Common myeloid progenitor, CD34-positive (primary cell): ENCODE results near the gene PDCD11. TPM values are rescaled to one million over a fixed set of nuclear protein-coding genes. Genes with fewer than 3 reads are reported as not detected.
"Not testable (repeated sequence)": the region's sequence is repeated elsewhere in the genome, so short reads cannot be mapped to it uniquely, and the experiment has no call there.

Experiments used
- CTCF ChIA-PET: fragments of 350-600 bp; sonication (Branson Sonifier 250); formaldehyde crosslinking; loops from one replicate; lab custom pipeline; 2021; ENCODE audit warnings: antibody characterized with exemption; lab: Charles Lee
- POLR2A ChIA-PET: fragments of 350-600 bp; sonication (Branson Sonifier 250); formaldehyde crosslinking; loops from one replicate; lab custom pipeline; 2021; ENCODE audit warnings: antibody characterized with exemption; lab: Charles Lee
- DNase-seq, 3 donors: peaks; one replicate each; pipeline versions ENCODE4 v3.0.0 to v3.0.0-alpha.2; 2013
- H3K27ac ChIP-seq, 2 experiments: 1 replicate in 1 of 2; 2 replicates in 1 of 2; pipeline ENCODE4 v1.7.0; 2013; ENCODE audit warnings: inconsistent platforms in 2 of 2, low read length in 2 of 2, mild to moderate bottlenecking in 2 of 2, low read depth in 1 of 2, moderate library complexity in 1 of 2; ENCODE audit not compliant: severe bottlenecking in 2 of 2, insufficient read depth in 1 of 2, poor library complexity in 1 of 2
- H3K27me3 ChIP-seq, 5 experiments: replicated peaks in 2 of 5; 1 replicate in 3 of 5; 2 replicates in 2 of 5; pipeline versions ENCODE4 v1.6.1 to v1.7.0; 2013; ENCODE audit warnings: low read length in 4 of 5, mild to moderate bottlenecking in 2 of 5, moderate library complexity in 2 of 5, inconsistent platforms in 1 of 5; ENCODE audit not compliant: insufficient read depth in 5 of 5, control insufficient read depth in 4 of 5
- H3K36me3 ChIP-seq, 4 experiments: 1 replicate in 2 of 4; 2 replicates in 2 of 4; pipeline versions ENCODE4 v1.6.1 to v1.7.0; 2013; ENCODE audit warnings: low read length in 3 of 4, control low read depth in 1 of 4, mild to moderate bottlenecking in 1 of 4; ENCODE audit not compliant: control insufficient read depth in 4 of 4, insufficient read depth in 4 of 4
- H3K4me1 ChIP-seq, 4 experiments: 1 replicate in 3 of 4; 2 replicates in 1 of 4; pipeline versions ENCODE4 v1.6.1 to v1.7.1; 2013; ENCODE audit warnings: low read length in 3 of 4, mild to moderate bottlenecking in 3 of 4, control low read depth in 1 of 4, inconsistent platforms in 1 of 4, moderate library complexity in 1 of 4; ENCODE audit not compliant: control insufficient read depth in 4 of 4, insufficient read depth in 4 of 4; ENCODE audit errors: control extremely low read depth in 1 of 4
- H3K4me3 ChIP-seq, 7 experiments: 1 replicate in 4 of 7; 2 replicates in 3 of 7; pipeline versions ENCODE4 v1.5.1 to v1.7.0; 2013; ENCODE audit warnings: mild to moderate bottlenecking in 7 of 7, low read length in 6 of 7, moderate library complexity in 6 of 7, inconsistent platforms in 2 of 7, low read depth in 2 of 7, control low read depth in 1 of 7; ENCODE audit not compliant: insufficient read depth in 4 of 7, control insufficient read depth in 1 of 7; ENCODE audit errors: extremely low read depth in 1 of 7
- H3K9me3 ChIP-seq, 5 experiments: 1 replicate in 4 of 5; 2 replicates in 1 of 5; pipeline versions ENCODE4 v1.6.1 to v1.7.1; 2013; ENCODE audit warnings: low read length in 4 of 5, mild to moderate bottlenecking in 2 of 5, inconsistent platforms in 1 of 5, low read depth in 1 of 5, moderate library complexity in 1 of 5; ENCODE audit not compliant: control insufficient read depth in 4 of 5, insufficient read depth in 2 of 5; ENCODE audit errors: control extremely low read depth in 1 of 5
- WGBS: methylation state at CpG from one replicate; pipeline ENCODE4 v1.1.5; 2013; ENCODE audit not compliant: insufficient coverage; 5-methylcytosine and 5-hydroxymethylcytosine counted together
- polyA plus RNA-seq: library from polyadenylated mRNA; unstranded; fragments of 120-200 nt; gene quantifications from one replicate; pipeline ENCODE4 v1.2.1, GENCODE V29; 2013

PDCD11 gene
- 27.9 TPM for polyA plus RNA-seq

- Histone ChIP-seq H3K4me1 (peaks cover 11 to 36% (median 26%) of the 10 kb centered on the region in 4 experiments), H3K27me3 (no peaks in the 10 kb centered on the region), H3K4me3 (peak within 1 kb of the TSS; percentile 50 to 97 (median 90)), H3K27ac (peak within 1 kb of the TSS; percentile 78 to 92), H3K36me3 (peaks cover 8 to 40% (median 30%) of the 10 kb centered on the region in 4 experiments), H3K9me3 (no peaks in the 10 kb centered on the region)
- ChIA-PET POLR2A (interaction anchor here (0.6 to 1.0 kb wide), 4 partner anchors 27 to 277 kb away, joined by 3 read pairs; no protein-coding TSS in a partner anchor), CTCF (interaction anchor here (0.9 to 1.7 kb wide), 4 partner anchors 11 to 28 kb away, joined by 3 to 5 read pairs (median 3); no protein-coding TSS in a partner anchor)
- peak; percentile 98 to 99 (median 98) for DNase-seq
- 0% methylated on average over 54 of the region's 56 CpGs for WGBS
Observed at GRCh38 chr10:103396067-103396788, at the start of gene PDCD11, which contains the start of gene ATP5MK. Gene PDCD11 (plus strand): TSS chr10:103396626. CDS start chr10:103398427, 1,801 bp downstream. Gene ATP5MK (minus strand): TSS chr10:103396475. CDS start chr10:103392457, 4,018 bp downstream.

- Histone ChIP-seq H3K27me3 (no peaks in the 10 kb centered on the region), H3K9me3 (no peaks in the 10 kb centered on the region), H3K4me3 (peak overlapping the region; percentile 64 to 84 (median 77)), H3K36me3 (peaks cover 2 to 21% (median 12%) of the 10 kb centered on the region in 4 experiments), H3K4me1 (peaks cover 0 to 10% (median 6%) of the 10 kb centered on the region in 4 experiments), H3K27ac (peak overlapping the region; percentile 54 to 66)
- WGBS, result 59% methylated on average over 10 of the region's 16 CpGs
- CTCF ChIA-PET, result interaction anchor here (0.6 to 1.8 kb wide), 2 partner anchors 16 to 106 kb away, joined by 3 to 6 read pairs; no protein-coding TSS in a partner anchor
- no peak for DNase-seq
- POLR2A ChIA-PET, result interaction anchor here (1.3 kb wide), 1 partner anchor 18 kb away, joined by 4 read pairs; the partner anchor contains the start of gene TAF5
Observed at GRCh38 chr10:103350175-103350516, 46.3 kb upstream of the PDCD11 start.

- Histone ChIP-seq H3K9me3 (no peaks in the 10 kb centered on the region), H3K4me3 (peak within 1 kb of the TSS; percentile 64 to 84 (median 77)), H3K4me1 (peaks cover 0 to 10% (median 6%) of the 10 kb centered on the region in 4 experiments), H3K27ac (peak within 1 kb of the TSS; percentile 54 to 66), H3K36me3 (peaks cover under 1 to 15% (median 8%) of the 10 kb centered on the region in 4 experiments), H3K27me3 (no peaks in the 10 kb centered on the region)
- DNase-seq, result peak; percentile 68 to 82 (median 75)
- under 1% methylated on average over 73 of the region's 82 CpGs for WGBS
- ChIA-PET CTCF (interaction anchor here (0.6 to 1.8 kb wide), 2 partner anchors 17 to 107 kb away, joined by 3 to 6 read pairs; no protein-coding TSS in a partner anchor), POLR2A (interaction anchor here (1.3 kb wide), 1 partner anchor 18 kb away, joined by 4 read pairs; the partner anchor contains the start of gene TAF5)
Observed at GRCh38 chr10:103350517-103351260, 45.7 kb upstream of the PDCD11 start, which contains the start of gene PCGF6. Gene PCGF6 (minus strand): TSS chr10:103351140. CDS start chr10:103351066, 74 bp downstream.

GRCh38 chr10:103353281-103353680 lies 43.1 kb upstream of the PDCD11 start:
- CTCF ChIA-PET, result interaction anchor here (1.0 to 1.7 kb wide), 2 partner anchors 12 to 13 kb away, joined by 3 read pairs; no protein-coding TSS in a partner anchor
- Histone ChIP-seq H3K9me3 (no peaks in the 10 kb centered on the region), H3K36me3 (peaks cover 0 to 1% (median under 1%) of the 10 kb centered on the region in 4 experiments), H3K4me1 (peaks cover 0 to 10% (median 6%) of the 10 kb centered on the region in 4 experiments), H3K4me3 (no peak overlapping the region), H3K27ac (no peak overlapping the region), H3K27me3 (no peaks in the 10 kb centered on the region)
- DNase-seq, result peak in 1 of 3 donors; percentile 14
- WGBS, result no CpG with 5 or more reads among the region's 2 CpGs
- POLR2A ChIA-PET, result interaction anchor here (1.0 kb wide), 1 partner anchor 14 kb away, joined by 3 read pairs; the partner anchor contains the start of gene TAF5

- WGBS, result 94% methylated on average over 2 of the region's 4 CpGs
- CTCF ChIA-PET, result not testable (repeated sequence)
Observed at GRCh38 chr10:103354567-103354966, 41.9 kb upstream of the PDCD11 start.

GRCh38 chr10:103355906-103356599 lies 40.4 kb upstream of the PDCD11 start:
- H3K4me3 ChIP-seq, result no peak overlapping the region
- no peaks in the 10 kb centered on the region for H3K36me3 ChIP-seq
- no peaks in the 10 kb centered on the region for H3K9me3 ChIP-seq
- no peaks in the 10 kb centered on the region for H3K27me3 ChIP-seq
- CTCF ChIA-PET, result interaction anchor here (1.2 kb wide), 1 partner anchor 11 kb away, joined by 3 read pairs; no protein-coding TSS in a partner anchor
- H3K27ac ChIP-seq, result no peak overlapping the region
- 100% methylated on average over 3 of the region's 5 CpGs for WGBS
- no peak for DNase-seq
- POLR2A ChIA-PET, result interaction anchor here (0.6 kb wide), 1 partner anchor 707 kb away, joined by 3 read pairs; no protein-coding TSS in a partner anchor
- H3K4me1 ChIP-seq, result peaks cover 0 to 4% (median 0%) of the 10 kb centered on the region in 4 experiments

More at GRCh38 chr10:103354567-103354966, 41.9 kb upstream of the PDCD11 start:
- H3K27me3 ChIP-seq, DNase-seq, H3K36me3 ChIP-seq, H3K27ac ChIP-seq, H3K4me3 ChIP-seq, POLR2A ChIA-PET, H3K9me3 ChIP-seq, H3K4me1 ChIP-seq: not testable (repeated sequence)
